Adrenal gland (tissue), 12 donors: ENCODE measurements around the gene DDX56. TPM values are rescaled to one million over a fixed set of nuclear protein-coding genes. Genes with fewer than 3 reads are reported as not detected.

Experiments
- DNase-seq, 7 donors: peaks; one replicate each; pipeline ENCODE4 v3.0.0-alpha.2; 2019 to 2020
- H3K27ac ChIP-seq, 5 donors: fragments of 200-600 bp; sonication (generic) in 4 of 5; 1 replicate in 3 of 5; 2 replicates in 2 of 5; pipeline versions ENCODE4 v1.5.1 to v1.8.0; 2016 to 2020; ENCODE audit warnings: mild to moderate bottlenecking in 1 of 5
- H3K27me3 ChIP-seq: fragments of 200-600 bp; 2 replicates; pipeline ENCODE4 v1.8.0; 2021
- H3K36me3 ChIP-seq, 2 donors: fragments of 200-600 bp; replicated peaks in 1 of 2; 1 replicate in 1 of 2; 2 replicates in 1 of 2; pipeline versions ENCODE4 v1.5.1 to v1.8.0; 2018 to 2022
- H3K4me1 ChIP-seq, 2 donors: fragments of 200-600 bp; replicated peaks in 1 of 2; 1 replicate in 1 of 2; 2 replicates in 1 of 2; pipeline versions ENCODE4 v1.5.1 to v1.8.0; 2018 to 2021
- H3K4me3 ChIP-seq, 4 donors: fragments of 200-600 bp; sonication (generic) in 3 of 4; one replicate each; pipeline ENCODE4 v1.5.1; 2016 to 2018
- H3K9me3 ChIP-seq, 3 donors: fragments of 200-600 bp; sonication (generic) in 1 of 3; replicated peaks in 1 of 3; 1 replicate in 2 of 3; 2 replicates in 1 of 3; pipeline versions ENCODE4 v1.5.1 to v1.8.0; 2016 to 2021
- CTCF ChIP-seq, 6 experiments: fragments of 450-650 bp in 4 of 6; fragments of 200-600 bp in 2 of 6; sonication (generic) in 1 of 6; IDR thresholded peaks; 1 replicate in 5 of 6; 2 replicates in 1 of 6; pipeline versions ENCODE4 v1.5.1 to v1.8.0; 2016 to 2021; ENCODE audit warnings: antibody characterized with exemption in 6 of 6, mild to moderate bottlenecking in 2 of 6, moderate library complexity in 1 of 6
- POLR2A ChIP-seq, 2 donors: fragments of 450-650 bp; IDR thresholded peaks; one replicate each; pipeline ENCODE4 v1.6.1; 2017; ENCODE audit warnings: antibody characterized with exemption in 2 of 2, mild to moderate bottlenecking in 2 of 2, moderate library complexity in 1 of 2
- WGBS, 4 donors: extraction: QIAGEN DNeasy Blood & Tissue Kit in 2 of 4; methylation state at CpG; one replicate each; pipeline versions ENCODE4 v1.1.5 to v1.1.7; 2013 to 2017; 5-methylcytosine and 5-hydroxymethylcytosine counted together
- intact Hi-C, 2 donors: fragments of 100-400 bp; cut with DNase I; formaldehyde crosslinking; loops; one replicate each; pipeline versions ENCODE4 v1.14.1 to v1.15.0; 2022 to 2023
- polyA plus RNA-seq, 3 donors: library from polyadenylated mRNA; stranded (reverse); fragments of 200-250 nt in 2 of 3; fragments of 350-450 nt in 1 of 3; fragmentation: Illumina TruSeq in 1 of 3; extraction: RNeasy Lipid Tissue Mini Kit (QIAGEN cat#74804) in 1 of 3; gene quantifications; one replicate each; pipeline ENCODE4 v1.2.3, GENCODE V29; 2013 to 2014
- total RNA-seq, 9 donors: library from RNA; depleted of rRNA in 4 of 9; stranded (reverse); fragments of >200 nt in 4 of 9; fragments of 120-200 nt in 1 of 9; fragmentation: NEBNext Ultra II Directional in 1 of 9; extraction: Animal tissue kit (Norgen Biotek cat#: 25700) in 1 of 9; gene quantifications; one replicate each; pipeline versions ENCODE4 v1.1.0 to v1.2.4, GENCODE V29; 2013 to 2023
- donor health status: healthy with polysubstance abuse.
- donor health status: Bipolar disorder and iron deficiency.
- donor health status: DM: yes; HTN: yes; CAD: no.
- donor health status: DM: no; HTN: no; CAD: no.
- donor health status: DM: no; HTN: no; CAD: no.
- donor health status: DM: yes; HTN: yes; CAD: no.

The DDX56 gene
- total and polyA plus RNA-seq, 12 donors = 35.9 to 543 (median 72.8) TPM

DNA sequence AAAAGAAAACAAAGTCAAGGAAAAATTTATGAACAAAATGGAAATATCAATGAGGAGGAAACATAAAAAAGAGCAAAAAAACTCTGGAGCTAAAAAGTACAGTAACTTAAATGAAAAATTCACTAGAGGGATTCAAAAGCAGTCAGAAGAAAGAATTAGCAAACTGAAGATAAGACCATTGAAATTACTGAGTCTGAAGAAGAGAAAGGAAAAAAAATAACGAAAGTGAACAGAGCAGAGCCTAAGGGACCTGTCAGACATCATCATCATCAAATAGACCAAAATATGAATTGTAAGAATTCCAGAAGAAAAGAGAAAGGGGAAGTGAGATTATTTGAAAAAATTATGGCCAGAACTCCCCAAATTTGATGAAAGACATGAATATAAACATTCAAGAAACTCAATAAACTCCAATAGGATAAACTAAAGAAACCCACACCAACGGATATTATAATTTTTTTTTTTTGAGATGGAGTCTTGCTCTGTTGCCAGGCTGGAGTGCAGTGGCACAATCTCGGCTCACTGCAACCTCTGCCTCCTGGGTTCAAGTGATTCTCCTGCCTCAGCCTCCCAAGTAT is 48.8 kb downstream of the DDX56 start:
- no peaks in the 10 kb centered on the region for H3K27me3 ChIP-seq
- no peaks in the 10 kb centered on the region for H3K36me3 ChIP-seq
- DNase-seq = no peak
- WGBS, 4 donors = 64 to 79% (median 71%) methylated on average over 3 of the region's 3 CpGs
- no peak for TF ChIP-seq CTCF (IDR thresholded peaks at IDR 0.05)
- TF ChIP-seq POLR2A (IDR thresholded peaks at IDR 0.05) = no peak
- intact Hi-C loops = no loop called here
- H3K4me1 ChIP-seq = no peaks in the 10 kb centered on the region
- H3K27ac ChIP-seq = no peak overlapping the region
- no peak overlapping the region for H3K4me3 ChIP-seq
- no peaks in the 10 kb centered on the region for H3K9me3 ChIP-seq

- Histone ChIP-seq H3K27ac (no peak overlapping the region), H3K9me3 (no peaks in the 10 kb centered on the region), H3K27me3 (no peaks in the 10 kb centered on the region), H3K4me3 (no peak overlapping the region), H3K36me3 (no peaks in the 10 kb centered on the region), H3K4me1 (no peaks in the 10 kb centered on the region)
- 79 to 89% (median 83%) methylated on average over 3 of the region's 3 CpGs for WGBS, 4 donors
- no peak for TF ChIP-seq CTCF (IDR thresholded peaks at IDR 0.05)
- no peak for TF ChIP-seq POLR2A (IDR thresholded peaks at IDR 0.05)
- intact Hi-C loops = no loop called here
- DNase-seq = no peak
Measured at GRCh38 chr7:44522315-44522714, 51.4 kb downstream of the DDX56 start.

DNA sequence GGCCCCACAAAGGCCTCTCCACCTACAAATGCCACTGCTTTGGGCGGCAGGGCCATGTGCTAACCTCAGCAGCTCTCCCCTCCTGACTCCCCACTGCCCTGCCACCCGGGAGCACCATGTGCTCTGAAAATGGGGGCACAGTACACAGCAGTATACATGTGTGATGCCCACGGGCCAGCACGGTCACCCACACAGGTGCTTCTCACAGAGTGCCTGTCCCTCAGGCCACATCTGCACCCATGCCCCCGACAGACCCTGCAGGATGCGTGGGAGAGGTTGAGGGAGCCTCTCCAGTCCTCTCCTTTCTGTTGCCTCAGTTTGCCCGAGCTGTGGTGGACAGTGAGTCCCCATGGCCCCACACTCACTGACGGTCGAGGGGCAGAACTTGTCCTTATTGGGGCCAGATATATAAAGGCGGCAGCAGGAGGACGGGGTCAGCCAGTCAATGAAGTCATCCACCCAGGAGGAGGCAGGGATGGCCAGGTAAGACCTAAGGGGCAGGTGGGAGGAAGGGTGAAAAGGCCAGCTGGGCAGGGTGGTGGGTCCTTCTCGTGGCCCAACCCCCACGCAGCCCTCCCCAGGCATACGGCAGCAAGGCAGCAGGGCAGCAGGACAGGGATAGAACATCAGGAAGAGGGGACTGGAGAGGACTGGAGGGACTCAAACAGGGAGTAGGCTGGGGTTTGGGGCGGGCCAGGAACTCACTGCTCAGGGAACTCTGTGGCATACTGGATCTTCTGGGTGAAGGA is 52.2 kb downstream of the DDX56 start:
- intact Hi-C loops = no loop called here
- TF ChIP-seq POLR2A (IDR thresholded peaks at IDR 0.05) = no peak
- no peak for TF ChIP-seq CTCF (IDR thresholded peaks at IDR 0.05)
- 74 to 84% (median 79%) methylated on average over 10 to 15 of the region's 15 CpGs for WGBS, 4 donors
- Histone ChIP-seq H3K27me3 (no peaks in the 10 kb centered on the region), H3K27ac (no peak overlapping the region), H3K36me3 (no peaks in the 10 kb centered on the region), H3K4me3 (no peak overlapping the region), H3K9me3 (no peaks in the 10 kb centered on the region), H3K4me1 (no peaks in the 10 kb centered on the region)
- DNase-seq = peak in 1 of 7 donors; percentile 24

GRCh38 chr7:44520574-44520973 is 53.1 kb downstream of the DDX56 start:
- intact Hi-C loops = no loop called here
- WGBS, 4 donors = 79 to 96% (median 85%) methylated on average over 3 to 5 of the region's 5 CpGs
- TF ChIP-seq POLR2A (IDR thresholded peaks at IDR 0.05) (no peak), CTCF (IDR thresholded peaks at IDR 0.05) (no peak)
- DNase-seq = peak in 1 of 7 donors; percentile 30
- H3K27ac ChIP-seq = no peak overlapping the region
- no peaks in the 10 kb centered on the region for H3K9me3 ChIP-seq
- no peaks in the 10 kb centered on the region for H3K36me3 ChIP-seq
- no peaks in the 10 kb centered on the region for H3K27me3 ChIP-seq
- H3K4me1 ChIP-seq = no peaks in the 10 kb centered on the region
- no peak overlapping the region for H3K4me3 ChIP-seq
